B cell (primary cell): ENCODE data around the gene WDFY2. TPM values are rescaled to one million over a fixed set of nuclear protein-coding genes. Genes with fewer than 3 reads are reported as not detected.

Source experiments
- ATAC-seq: fragments of 200-7000 bp; cut with Tn5 transposase; one replicate; pipeline ENCODE4 v1.10.0; 2021; ENCODE audit warnings: low read depth, mild to moderate bottlenecking, moderate number of reproducible peaks, moderate library complexity
- CTCF ChIA-PET: fragments of 350-600 bp; sonication (Branson Sonifier 250); formaldehyde crosslinking; loops from one replicate; lab custom pipeline; 2021; ENCODE audit warnings: antibody characterized with exemption, inconsistent platforms; lab: Charles Lee
- POLR2A ChIA-PET: fragments of 350-600 bp; sonication (Branson Sonifier 250); formaldehyde crosslinking; loops from one replicate; lab custom pipeline; 2021; ENCODE audit warnings: antibody characterized with exemption; lab: Charles Lee
- DNase-seq: peaks from one replicate; pipeline ENCODE4 v3.0.0; 2013
- H2AFZ ChIP-seq: 2 replicates; pipeline ENCODE4 v1.6.1; 2012; ENCODE audit warnings: mild to moderate bottlenecking, low read depth, low read length; ENCODE audit not compliant: insufficient read depth, poor library complexity, severe bottlenecking
- H3K27ac ChIP-seq, 2 donors: 1 replicate in 1 of 2; 2 replicates in 1 of 2; pipeline ENCODE4 v1.5.1; 2012 to 2013; ENCODE audit warnings: low read length in 2 of 2, mild to moderate bottlenecking in 2 of 2, moderate library complexity in 1 of 2
- H3K27me3 ChIP-seq, 4 experiments: fragments of 200-600 bp in 1 of 4; sonication (generic) in 1 of 4; replicated peaks in 1 of 4; 1 replicate in 2 of 4; 2 replicates in 2 of 4; pipeline versions ENCODE4 v1.6.1 to v1.7.0; 2013 to 2016; ENCODE audit warnings: low read length in 3 of 4, mild to moderate bottlenecking in 2 of 4, mixed read lengths in 1 of 4, moderate library complexity in 1 of 4; ENCODE audit not compliant: insufficient read depth in 4 of 4, control insufficient read depth in 3 of 4; ENCODE audit errors: control extremely low read depth in 1 of 4
- H3K36me3 ChIP-seq, 2 experiments: replicated peaks in 1 of 2; 1 replicate in 1 of 2; 2 replicates in 1 of 2; pipeline versions ENCODE4 v1.6.1 to v1.7.1; 2013; ENCODE audit warnings: low read length in 1 of 2; ENCODE audit not compliant: insufficient read depth in 2 of 2, control insufficient read depth in 1 of 2; ENCODE audit errors: control extremely low read depth in 1 of 2, extremely low read depth in 1 of 2
- H3K4me1 ChIP-seq, 2 donors: fragments of 200-600 bp in 1 of 2; sonication (generic) in 1 of 2; 1 replicate in 1 of 2; 2 replicates in 1 of 2; pipeline versions ENCODE4 v1.5.1 to v1.6.1; 2013 to 2017; ENCODE audit warnings: low read length in 2 of 2; ENCODE audit not compliant: control insufficient read depth in 2 of 2, insufficient read depth in 2 of 2
- H3K4me2 ChIP-seq: replicated peaks from 2 replicates; pipeline ENCODE3; 2012; ENCODE audit warnings: mild to moderate bottlenecking, low read depth, low read length; ENCODE audit not compliant: poor library complexity, severe bottlenecking
- H3K4me3 ChIP-seq, 5 experiments: fragments of 200-600 bp in 1 of 5; sonication (generic) in 1 of 5; 1 replicate in 3 of 5; 2 replicates in 2 of 5; pipeline versions ENCODE4 v1.5.1 to v1.7.0; 2011 to 2016; ENCODE audit warnings: low read length in 4 of 5, mild to moderate bottlenecking in 4 of 5, low read depth in 2 of 5, control low read depth in 1 of 5, moderate library complexity in 1 of 5; ENCODE audit not compliant: insufficient read depth in 1 of 5; ENCODE audit errors: control extremely low read depth in 1 of 5, extremely low read depth in 1 of 5
- H3K79me2 ChIP-seq: fragments of 200-600 bp; sonication (generic); one replicate; pipeline ENCODE4 v1.6.0; 2016; ENCODE audit warnings: low read length; ENCODE audit not compliant: control insufficient read depth, insufficient read depth
- H3K9ac ChIP-seq: fragments of 200-600 bp; sonication (generic); 2 replicates; pipeline ENCODE4 v1.6.1; 2017; ENCODE audit warnings: mild to moderate bottlenecking, low read length, moderate library complexity
- H3K9me3 ChIP-seq, 3 donors: one replicate each; pipeline versions ENCODE4 v1.6.1 to v1.7.1; 2013; ENCODE audit warnings: low read length in 2 of 3; ENCODE audit not compliant: control insufficient read depth in 2 of 3, insufficient read depth in 1 of 3; ENCODE audit errors: control extremely low read depth in 1 of 3
- H4K20me1 ChIP-seq: 2 replicates; pipeline ENCODE4 v1.6.0; 2012; ENCODE audit warnings: mild to moderate bottlenecking, low read length; ENCODE audit not compliant: insufficient read depth, control insufficient read depth, poor library complexity, severe bottlenecking
- H3K27ac Mint-ChIP-seq: one replicate; pipeline ENCODE4 v1.8.0; 2021; ENCODE audit warnings: mixed read lengths
- H3K27me3 Mint-ChIP-seq: one replicate; pipeline ENCODE4 v1.8.0; 2021; ENCODE audit warnings: mixed read lengths
- H3K4me1 Mint-ChIP-seq: one replicate; pipeline ENCODE4 v1.8.0; 2021; ENCODE audit warnings: mixed read lengths
- H3K4me3 Mint-ChIP-seq: one replicate; pipeline ENCODE4 v1.8.0; 2021; ENCODE audit warnings: mixed read lengths
- H3K9me3 Mint-ChIP-seq: one replicate; pipeline ENCODE4 v1.8.0; 2022; ENCODE audit warnings: mixed read lengths; ENCODE audit not compliant: insufficient read depth
- CTCF ChIP-seq: fragments of 200-600 bp; IDR thresholded peaks from one replicate; pipeline ENCODE4 v1.8.0; 2022; ENCODE audit warnings: antibody characterized with exemption, mild to moderate bottlenecking
- EZH2 ChIP-seq: IDR thresholded peaks from 2 replicates; pipeline ENCODE4 v1.6.1; 2012; ENCODE audit warnings: borderline replicate concordance, low read depth, mild to moderate bottlenecking, moderate library complexity, low read length; ENCODE audit not compliant: insufficient read depth, poor library complexity, severe bottlenecking
- WGBS: methylation state at CpG from one replicate; pipeline ENCODE4 v1.1.5; 2013; ENCODE audit warnings: missing lambda C conversion rate; ENCODE audit not compliant: insufficient coverage; 5-methylcytosine and 5-hydroxymethylcytosine counted together
- intact Hi-C: fragments of 100-400 bp; cut with micrococcal nuclease; formaldehyde crosslinking; loops from one replicate; pipeline ENCODE4 v1.10.0; 2022
- polyA plus RNA-seq: library from polyadenylated mRNA; depleted of rRNA; stranded (reverse); fragments of >200 nt; gene quantifications from 2 replicates; pipeline ENCODE4 v1.2.3, GENCODE V29; 2012
- total RNA-seq, 2 donors: library from RNA; stranded (reverse); fragments of 120-200 nt in 1 of 2; gene quantifications; 1 replicate in 1 of 2; 2 replicates in 1 of 2; pipeline versions ENCODE4 v1.2.3 to v1.2.4, GENCODE V29; 2013 to 2022

WDFY2 gene
- total and polyA plus RNA-seq, 2 donors (not counting 1 experiment from before 2014, with no cell fraction given) = 12.4 to 47.7 TPM

DNA sequence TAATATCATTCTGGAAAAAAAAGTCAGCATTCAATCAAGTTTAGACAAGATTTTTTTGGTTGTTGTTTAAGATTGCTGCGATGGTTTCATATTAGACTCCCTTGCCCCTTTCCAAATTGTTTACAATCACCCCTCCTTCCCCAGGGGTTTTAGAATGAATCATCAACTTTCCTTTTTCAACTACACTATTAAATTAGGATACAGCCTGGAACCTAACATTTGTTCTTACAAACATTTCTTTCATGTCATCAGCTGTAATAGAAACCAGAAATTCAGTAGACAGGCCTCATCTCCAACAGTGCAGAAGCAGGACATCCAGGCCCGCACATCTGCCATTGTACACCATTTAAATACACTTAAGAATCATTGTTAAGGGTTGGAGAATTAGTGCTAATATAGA lies 44.4 kb upstream of the WDFY2 start:
- no peak overlapping the region for H3K4me2 ChIP-seq
- peaks cover under 1% of the 10 kb centered on the region in 2 donors for H3K4me1 ChIP-seq
- no peak for TF ChIP-seq EZH2
- no peak for TF ChIP-seq CTCF
- no peaks in the 10 kb centered on the region for H3K36me3 ChIP-seq
- Mint-ChIP-seq H3K9me3 (no peaks in the 10 kb centered on the region), H3K4me3 (no peak overlapping the region), H3K27me3 (peaks cover 4% of the 10 kb centered on the region), H3K27ac (no peak overlapping the region), H3K4me1 (peaks cover under 1% of the 10 kb centered on the region)
- H3K9me3 ChIP-seq = no peaks in the 10 kb centered on the region
- H3K27me3 ChIP-seq = no peaks in the 10 kb centered on the region
- no peak overlapping the region for H3K9ac ChIP-seq
- intact Hi-C loops = no loop called here
- H3K79me2 ChIP-seq = no peaks in the 10 kb centered on the region
- DNase-seq = no peak
- ATAC-seq = no peak
- ChIA-PET CTCF (interaction anchor here (0.6 kb wide), 1 partner anchor 568 kb away, joined by 3 read pairs; no protein-coding TSS in a partner anchor), POLR2A (no interaction called here)
- no CpG with 5 or more reads among the region's 2 CpGs for WGBS
- no peaks in the 10 kb centered on the region for H4K20me1 ChIP-seq
- H3K4me3 ChIP-seq = no peak overlapping the region
- no peak overlapping the region for H3K27ac ChIP-seq
- no peak overlapping the region for H2AFZ ChIP-seq

GRCh38 chr13:51541037-51541436 lies 43.2 kb upstream of the WDFY2 start:
- H3K27me3 ChIP-seq = no peaks in the 10 kb centered on the region
- CTCF ChIA-PET = no interaction called here
- Mint-ChIP-seq H3K4me3 (no peak overlapping the region), H3K4me1 (no peaks in the 10 kb centered on the region), H3K27me3 (peaks cover 4% of the 10 kb centered on the region), H3K9me3 (no peaks in the 10 kb centered on the region), H3K27ac (no peak overlapping the region)
- DNase-seq = no peak
- intact Hi-C loops = no loop called here
- H3K79me2 ChIP-seq = no peaks in the 10 kb centered on the region
- no peaks in the 10 kb centered on the region for H3K4me1 ChIP-seq
- ATAC-seq = no peak
- no peak overlapping the region for H3K27ac ChIP-seq
- POLR2A ChIA-PET = no interaction called here
- no peaks in the 10 kb centered on the region for H4K20me1 ChIP-seq
- no peak overlapping the region for H3K4me3 ChIP-seq
- H2AFZ ChIP-seq = no peak overlapping the region
- H3K36me3 ChIP-seq = no peaks in the 10 kb centered on the region
- no peak for TF ChIP-seq EZH2
- no peak for TF ChIP-seq CTCF
- 100% methylated on average over 2 of the region's 3 CpGs for WGBS
- no peaks in the 10 kb centered on the region for H3K9me3 ChIP-seq
- H3K9ac ChIP-seq = no peak overlapping the region
- no peak overlapping the region for H3K4me2 ChIP-seq
